Measurements from ENCODE around the gene OR2L3.

DNA sequence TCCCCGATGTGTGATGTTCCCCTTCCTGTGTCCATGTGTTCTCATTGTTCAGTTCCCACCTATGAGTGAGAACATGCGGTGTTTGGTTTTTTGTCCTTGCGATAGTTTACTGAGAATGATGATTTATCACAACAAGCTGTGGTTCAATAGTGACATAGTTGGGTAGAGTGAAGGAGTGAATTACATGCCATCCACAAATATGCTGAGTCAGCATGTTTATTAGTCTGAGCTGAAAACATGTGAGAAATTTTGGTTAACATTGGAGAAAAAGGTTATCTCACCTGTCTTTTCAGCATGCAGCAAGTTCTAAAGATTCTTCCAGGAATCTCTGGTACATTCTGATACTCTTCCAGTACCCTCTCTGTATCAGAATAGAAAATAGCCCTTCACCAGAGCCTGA, 19.0 kb downstream of the OR2L3 start:
- TF ChIP-seq POLR2AphosphoS5 (IDR thresholded peaks at IDR 0.05) (no peak), CTCF (IDR thresholded peaks at IDR 0.05) (no peak)

All from prostate gland (tissue), 2 donors.